GM19238 (cell line): ENCODE results near the gene CT47A1.
"Not testable (repeated sequence)": the region's sequence is repeated elsewhere in the genome, so short reads cannot be mapped to it uniquely, and the experiment has no call there.

Experiments used
- DNase-seq: peaks from one replicate; pipeline ENCODE4 v3.0.0; 2011; ENCODE audit warnings: low spot score; ENCODE audit not compliant: insufficient read length

Gene CT47A1

DNA sequence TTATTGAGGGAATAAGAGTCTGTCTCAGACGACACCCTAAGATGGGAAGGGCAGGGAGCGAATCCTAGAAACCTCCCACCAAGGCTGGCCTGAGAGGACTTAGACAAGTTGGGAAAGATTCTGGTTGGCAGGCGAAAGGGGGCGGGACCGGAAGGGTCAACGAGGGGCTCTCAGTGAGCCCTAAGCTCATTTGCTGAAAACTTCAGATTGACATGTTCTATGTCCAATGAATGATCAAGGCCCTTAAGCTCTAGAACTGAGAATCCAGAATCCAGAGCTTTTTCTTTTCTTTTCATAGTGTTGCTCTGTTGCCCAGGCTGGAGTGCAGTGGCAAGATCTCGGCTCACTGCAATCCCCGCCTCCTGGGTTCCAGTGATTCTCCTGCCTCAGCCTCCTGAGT lies at the start of gene CT47A1:
TSS of gene CT47A1 (minus strand) at position 101 of the 400 bp plus-strand sequence. CDS start 231 bp downstream, outside the sequence.
- DNase-seq, result not testable (repeated sequence)

DNA sequence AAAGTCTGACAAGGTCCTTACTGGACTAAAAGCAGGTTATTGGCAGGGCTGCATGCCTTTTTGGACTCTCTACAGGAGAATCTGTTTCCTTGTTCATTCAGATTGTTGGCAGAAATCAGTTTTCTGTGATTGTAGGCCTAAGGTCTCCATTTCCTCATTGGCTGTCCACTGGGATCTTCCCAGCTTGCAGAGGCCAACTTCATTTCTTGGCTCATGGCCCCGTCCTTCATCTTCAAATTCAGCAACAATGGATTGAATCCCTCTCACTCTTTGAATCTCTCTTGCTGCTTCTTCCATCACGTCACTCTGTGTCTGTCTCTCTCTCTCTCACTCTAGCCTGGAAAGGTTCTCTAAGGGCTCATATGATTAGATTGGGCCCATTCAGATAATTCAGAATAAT lies 47.0 kb upstream of the CT47A1 start:
- no peak for DNase-seq

DNA sequence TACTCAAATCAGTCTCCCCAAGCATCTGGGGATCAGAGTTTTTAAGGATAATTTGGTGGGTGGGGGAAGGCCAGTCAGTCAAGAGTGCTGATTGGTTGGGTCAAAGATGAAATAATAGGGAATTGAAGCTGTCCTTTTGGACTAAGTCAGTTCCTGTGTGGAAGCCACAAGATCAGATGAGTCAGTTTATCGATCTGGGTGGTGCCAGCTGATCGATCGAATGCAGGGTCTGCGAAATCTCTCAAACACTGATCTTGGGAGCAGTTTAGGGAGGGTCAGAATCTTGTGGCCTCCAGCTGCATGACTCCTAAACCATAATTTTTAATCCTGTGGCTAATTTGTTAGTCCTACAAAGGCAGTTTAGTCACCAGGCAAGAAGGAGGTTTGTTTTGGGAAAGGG lies 44.5 kb upstream of the CT47A1 start:
- DNase-seq, result no peak

DNA sequence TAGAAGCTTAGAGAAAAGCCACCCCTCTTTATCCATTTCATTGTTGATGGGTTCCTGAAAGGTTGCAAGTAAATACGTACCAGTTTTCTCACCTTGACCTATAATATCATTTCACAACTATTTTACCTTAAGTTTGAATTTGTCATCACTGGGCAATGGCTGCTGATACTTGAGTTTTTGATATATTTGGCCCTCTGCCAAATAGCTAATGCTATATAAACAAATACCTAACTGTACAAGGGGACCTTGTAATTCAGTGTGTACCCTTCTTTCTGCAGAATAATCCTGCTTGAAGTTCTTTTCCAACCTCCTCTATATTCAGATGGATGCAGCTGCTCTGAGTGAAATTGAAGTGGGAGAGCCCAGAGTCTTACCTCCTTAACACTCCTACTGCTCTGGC lies 42.9 kb upstream of the CT47A1 start:
- no peak for DNase-seq

DNA sequence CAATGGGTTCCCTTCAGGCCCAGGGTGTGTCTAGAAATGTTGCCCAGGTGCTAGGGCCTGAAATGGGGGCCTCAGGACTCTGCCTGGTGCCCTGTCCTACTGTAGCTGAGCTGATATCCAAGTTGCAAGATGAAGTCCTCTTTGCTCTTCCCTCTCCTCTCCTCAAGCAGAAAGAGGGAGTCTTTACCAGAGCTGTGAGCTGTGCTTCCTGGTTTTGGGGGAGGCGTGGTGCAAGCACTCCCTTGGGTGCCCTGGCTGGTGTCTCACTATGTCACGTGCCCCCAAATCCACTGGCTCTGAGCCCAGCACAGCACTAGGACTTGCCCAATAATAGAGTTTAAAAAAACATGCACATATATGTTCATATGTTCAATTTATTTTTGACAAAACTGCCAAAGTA lies 29.3 kb upstream of the CT47A1 start:
- DNase-seq, result no peak

DNA sequence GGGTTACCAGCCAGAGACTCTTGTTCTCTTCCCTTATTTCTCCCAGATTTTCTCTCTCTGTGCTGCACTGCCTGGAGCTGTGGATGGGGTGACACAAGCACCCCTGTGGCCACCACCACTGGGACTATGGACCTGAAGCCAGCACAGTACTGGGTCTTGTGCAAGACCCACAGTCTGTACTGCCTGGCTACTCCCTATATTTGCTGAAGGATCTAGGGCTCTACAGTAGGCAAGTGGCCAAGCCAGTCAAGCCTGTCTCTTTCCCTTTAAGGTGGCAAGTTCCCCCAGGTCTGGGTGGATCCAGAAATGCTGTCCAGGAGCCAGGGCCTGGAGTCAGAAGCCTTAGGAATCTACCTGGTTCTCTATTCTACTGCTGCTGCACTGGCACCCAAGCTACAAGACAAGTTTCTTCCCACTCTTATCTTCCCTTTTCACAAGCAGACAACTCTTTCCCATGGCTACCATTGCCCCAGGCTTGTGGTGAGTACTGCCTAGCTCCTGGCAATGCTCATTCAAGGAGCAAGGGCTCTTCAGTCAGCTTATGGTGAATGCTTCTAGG lies 28.4 kb upstream of the CT47A1 start:
- DNase-seq, result no peak

DNA sequence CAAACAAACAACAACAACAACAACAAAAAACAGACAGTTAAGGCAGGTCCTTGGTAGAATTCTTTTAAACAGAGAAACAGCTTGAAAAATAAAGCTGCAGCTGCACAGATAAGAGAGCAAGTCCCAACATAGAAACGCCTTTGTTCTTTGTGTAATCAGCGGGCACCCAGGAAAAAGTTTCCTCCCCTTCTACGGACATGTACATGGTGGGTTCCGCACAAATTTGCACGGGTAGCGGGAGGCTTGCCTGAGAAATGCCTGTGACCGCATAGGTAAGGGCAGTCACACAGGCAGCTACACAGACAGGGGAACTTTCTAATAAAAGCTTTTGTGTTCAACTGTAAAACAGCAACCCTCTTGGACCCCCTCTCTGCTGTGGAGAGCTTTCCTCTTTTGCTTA lies 25.7 kb upstream of the CT47A1 start:
- DNase-seq, result no peak

DNA sequence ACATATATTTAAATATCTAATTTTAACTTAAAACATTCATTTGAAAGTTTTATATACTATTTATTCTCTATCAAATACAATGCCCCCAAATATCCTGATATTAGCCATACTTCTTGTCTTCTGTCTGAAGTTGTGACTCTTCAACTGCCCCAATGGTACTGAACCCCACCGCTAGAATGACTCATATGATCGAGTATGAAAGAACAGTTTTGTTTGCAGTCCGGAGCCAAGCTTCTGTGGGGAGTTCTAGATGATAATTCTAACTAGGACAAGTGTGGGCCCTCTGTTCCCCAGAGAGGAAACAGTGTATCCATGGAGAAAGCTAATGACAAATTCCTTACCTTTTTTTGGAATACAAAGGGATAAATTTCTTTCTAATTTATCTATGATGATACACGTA lies 24.7 kb upstream of the CT47A1 start:
- no peak for DNase-seq

DNA sequence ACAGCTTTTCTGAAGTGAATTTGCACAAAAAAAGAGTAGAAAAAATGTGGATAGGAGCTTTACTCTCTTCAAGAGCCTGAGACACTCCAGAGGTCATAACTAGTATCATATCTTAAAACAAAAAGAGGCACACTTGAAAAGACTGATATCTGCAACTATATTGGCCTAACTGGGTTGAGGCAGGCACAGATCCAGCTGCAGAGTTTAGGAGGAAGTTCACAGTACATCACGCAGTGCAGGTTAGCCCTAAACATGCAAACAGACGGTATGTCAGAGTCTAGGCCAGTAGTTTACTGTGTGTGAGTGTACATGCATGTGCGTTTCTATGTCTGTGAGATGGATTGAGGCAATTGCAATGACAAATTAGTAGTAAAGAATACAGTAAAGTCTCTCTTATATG lies 24.2 kb upstream of the CT47A1 start:
- DNase-seq, result no peak

DNA sequence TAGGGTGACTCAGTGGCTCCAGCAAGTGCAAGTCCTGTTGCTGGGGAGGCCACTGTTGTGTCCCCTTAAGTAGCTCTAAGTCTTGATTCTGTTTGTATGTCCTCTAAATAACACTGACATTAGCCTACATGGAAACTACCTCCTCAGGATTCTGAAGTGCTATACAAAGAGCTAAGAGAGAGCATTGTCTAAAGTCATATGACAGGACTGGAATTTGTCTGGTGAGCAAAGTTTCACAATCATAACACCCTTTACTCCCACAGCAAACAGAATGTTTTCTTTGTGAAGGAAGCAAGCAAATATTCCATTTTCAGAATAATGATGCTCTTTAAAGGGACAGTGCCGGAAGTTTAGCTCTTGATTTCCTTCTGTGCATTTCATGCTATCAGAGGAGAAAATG lies 23.4 kb upstream of the CT47A1 start:
- no peak for DNase-seq

DNA sequence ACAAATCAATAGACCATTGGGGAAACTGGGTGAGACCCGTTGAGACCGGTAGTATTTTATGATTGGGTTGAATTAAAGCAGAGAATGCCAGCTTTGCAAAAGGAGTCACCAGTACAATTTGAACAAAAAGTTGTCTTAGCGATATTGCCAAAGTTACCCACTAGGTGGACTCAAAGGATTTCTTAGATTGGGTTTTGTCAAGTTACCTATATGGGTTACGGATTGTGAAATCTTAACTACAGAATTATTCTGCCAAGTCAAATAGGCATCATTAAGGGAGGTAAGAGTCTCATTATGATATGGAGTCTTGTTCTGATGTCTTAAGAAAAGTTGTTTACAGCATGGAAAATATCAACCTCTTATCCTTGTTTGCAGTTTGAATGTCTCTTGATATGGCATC lies 15.0 kb upstream of the CT47A1 start:
- DNase-seq, result no peak

DNA sequence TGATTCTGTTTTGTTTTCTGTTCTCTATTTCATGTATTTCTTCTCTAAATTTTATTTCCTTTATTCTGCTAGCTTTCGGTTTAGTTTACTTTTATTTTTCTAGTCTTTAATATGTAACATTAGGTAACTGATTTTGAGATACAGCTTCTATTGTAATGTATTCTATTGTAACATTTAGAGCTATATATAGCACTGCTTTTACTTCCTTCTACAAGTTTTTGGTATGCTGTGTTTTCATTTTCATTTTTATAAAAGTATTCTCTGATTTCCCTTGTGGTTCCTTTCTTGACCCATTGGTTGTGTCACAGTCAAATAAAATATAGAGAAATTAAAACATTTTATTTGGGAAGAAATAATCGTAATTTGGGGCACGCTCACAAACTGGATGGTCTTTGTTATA lies 13.9 kb upstream of the CT47A1 start:
- DNase-seq, result no peak

DNA sequence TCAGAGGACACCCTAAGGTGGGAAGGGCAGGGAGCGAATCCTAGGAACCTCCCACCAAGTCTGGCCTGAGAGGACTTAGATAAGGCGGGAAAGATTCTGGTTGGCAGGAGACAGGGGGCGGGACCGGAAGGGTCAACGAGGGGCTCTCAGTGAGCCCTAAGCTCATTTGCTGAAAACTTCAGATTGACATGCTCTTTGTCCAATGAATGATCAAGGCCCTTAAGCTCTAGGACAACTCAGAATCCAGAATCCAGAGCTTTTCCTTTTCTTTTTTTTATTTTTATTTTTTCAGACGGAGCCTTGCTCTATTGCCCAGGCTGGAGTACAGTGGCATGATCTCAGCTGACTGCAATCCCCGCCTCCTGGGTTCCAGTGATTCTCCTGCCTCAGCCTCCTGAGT lies 29.1 kb downstream of the CT47A1 start, which contains the start of gene CT47A7:
TSS of gene CT47A7 (minus strand) at position 101 of the 400 bp plus-strand sequence. CDS start 255 bp downstream, outside the sequence.
- DNase-seq, result not testable (repeated sequence)
